UCSD-AML1 (cell line): Measurements from ENCODE around the gene CPVL.

Experiments used
- DNase-seq: peaks from one replicate; lab custom pipeline; 2025; ENCODE audit not compliant: unreplicated experiment; lab: John Stamatoyannopoulos, UW

CPVL gene

DNA sequence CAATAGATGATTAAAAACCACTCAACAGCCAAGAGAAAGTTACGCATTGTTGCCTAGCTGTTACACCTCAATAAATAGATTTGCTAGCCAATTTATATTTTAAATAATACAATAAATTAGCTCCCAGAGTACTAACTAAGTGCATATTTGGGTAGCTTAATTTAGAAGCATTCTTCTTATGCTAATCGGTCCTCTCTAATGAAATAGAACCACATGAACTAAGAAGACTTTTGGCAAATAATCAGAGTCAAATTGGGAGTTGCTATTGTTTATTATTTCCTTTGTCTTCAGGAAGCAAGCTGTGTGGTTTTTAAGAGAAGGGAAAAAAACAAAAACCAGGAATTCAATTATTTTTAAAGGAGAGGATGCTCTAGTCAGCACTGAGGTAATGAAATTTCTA is 139.2 kb downstream of the CPVL start:
- no peak for DNase-seq

DNA sequence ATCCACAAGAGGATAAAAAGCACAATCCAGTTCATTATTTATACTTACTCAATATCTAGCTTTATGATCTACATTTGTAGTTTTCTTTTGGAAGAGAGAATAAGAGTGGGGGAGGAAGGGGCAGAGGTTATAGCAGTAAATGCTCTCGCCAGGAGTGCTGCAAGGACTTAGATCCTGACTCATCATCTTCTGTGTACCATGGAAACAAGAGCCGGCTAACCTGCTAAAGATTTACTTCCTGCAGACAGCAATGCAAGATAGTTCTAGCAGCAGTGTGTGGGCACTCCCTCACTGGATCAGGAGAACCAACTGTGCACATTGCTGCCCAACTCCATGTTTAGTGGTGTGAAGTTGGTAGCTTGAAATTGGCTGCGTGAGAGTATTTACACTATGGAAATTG is 140.5 kb downstream of the CPVL start:
- DNase-seq = no peak

DNA sequence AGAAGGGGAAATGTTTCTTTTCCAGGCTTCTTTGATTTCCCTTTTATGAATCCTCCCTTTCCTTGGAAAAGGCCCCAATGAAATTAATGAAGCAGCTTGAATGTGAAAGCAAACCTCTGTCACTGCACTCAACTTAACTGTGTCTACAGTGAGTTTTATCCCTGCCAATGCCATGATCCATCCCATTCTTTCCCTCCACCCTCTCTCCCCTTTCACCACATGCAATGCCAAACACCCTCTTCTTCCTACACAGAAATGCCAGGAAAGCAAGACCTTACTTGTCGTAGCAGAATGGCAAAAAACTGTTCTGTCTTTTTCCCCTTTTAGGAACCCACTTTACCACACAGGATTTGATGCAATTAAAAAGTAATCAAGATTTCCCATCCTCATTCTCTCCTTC is 140.9 kb downstream of the CPVL start:
- DNase-seq = no peak

DNA sequence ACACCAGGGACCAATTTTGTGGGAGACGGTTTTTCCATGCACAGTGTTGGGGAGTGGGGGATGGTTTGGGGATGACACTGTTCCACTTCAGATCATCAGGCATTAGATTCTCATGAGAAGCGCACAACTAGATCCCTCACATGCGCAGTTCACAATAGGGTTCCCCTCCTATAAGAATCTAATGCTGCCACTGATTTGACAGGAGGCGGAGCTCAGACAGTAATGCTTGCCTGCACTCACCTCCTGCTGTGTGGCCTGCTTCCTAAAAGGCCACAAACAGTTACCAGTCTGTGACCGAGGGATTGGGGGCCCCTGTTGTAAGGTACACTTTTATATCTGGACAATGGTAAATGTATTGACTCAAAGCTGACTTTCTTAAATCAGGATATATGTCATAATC is 142.6 kb downstream of the CPVL start:
- DNase-seq = no peak

DNA sequence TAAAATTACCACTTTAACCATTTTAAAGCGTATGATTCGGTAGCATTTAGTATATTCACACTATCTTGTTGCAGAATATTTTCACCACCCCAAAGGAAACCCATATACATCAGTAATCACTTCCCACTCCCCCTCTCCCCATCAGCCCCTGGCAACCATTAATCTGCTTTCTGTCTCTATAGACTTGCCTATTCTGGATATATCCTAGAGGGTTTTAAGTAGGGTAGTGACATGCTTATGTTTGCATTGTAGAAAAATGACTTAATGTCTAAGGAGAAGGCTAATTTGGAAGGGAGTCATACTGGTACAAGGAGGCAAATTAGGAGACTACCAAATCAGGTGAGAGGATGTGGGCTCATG is 145.6 kb downstream of the CPVL start:
- DNase-seq = no peak

DNA sequence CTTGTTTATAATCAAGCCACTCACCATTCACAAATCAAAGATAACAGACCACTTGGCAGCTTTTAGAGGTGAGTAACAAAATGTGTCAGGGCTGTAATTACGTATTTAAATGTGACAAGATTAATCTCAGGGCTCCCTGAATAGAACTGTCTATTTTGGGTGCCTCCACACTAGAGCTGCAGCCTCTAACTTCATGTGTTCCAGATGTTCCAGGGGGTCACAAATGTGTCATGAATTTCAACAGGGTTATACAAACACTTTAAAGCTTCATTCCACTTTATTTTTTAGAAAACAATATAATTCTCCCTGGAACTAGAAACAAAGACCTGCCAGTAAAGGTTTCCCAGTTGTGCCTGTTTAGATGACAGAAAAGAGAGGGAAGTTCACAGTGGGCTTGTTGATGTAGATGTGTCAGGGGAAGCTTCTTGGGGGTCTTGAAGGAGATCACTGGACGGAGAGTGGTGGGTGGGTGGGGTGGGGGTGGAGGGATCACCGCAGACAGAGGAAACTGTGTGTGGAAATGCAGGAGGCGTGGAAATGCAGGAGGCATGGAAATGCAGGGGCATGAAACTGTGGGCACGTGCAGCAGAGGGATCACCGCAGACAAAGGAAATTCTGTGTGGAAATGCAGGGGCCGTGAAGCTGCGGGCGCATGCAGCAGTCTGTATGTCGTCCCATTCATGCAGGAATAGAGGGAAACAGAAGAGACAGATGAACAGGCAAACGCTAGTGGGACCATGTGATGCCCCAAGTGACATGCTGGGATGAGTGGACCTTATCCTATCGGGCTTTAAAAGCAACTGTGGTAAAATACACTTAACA is 146.2 kb downstream of the CPVL start:
- DNase-seq = no peak

DNA sequence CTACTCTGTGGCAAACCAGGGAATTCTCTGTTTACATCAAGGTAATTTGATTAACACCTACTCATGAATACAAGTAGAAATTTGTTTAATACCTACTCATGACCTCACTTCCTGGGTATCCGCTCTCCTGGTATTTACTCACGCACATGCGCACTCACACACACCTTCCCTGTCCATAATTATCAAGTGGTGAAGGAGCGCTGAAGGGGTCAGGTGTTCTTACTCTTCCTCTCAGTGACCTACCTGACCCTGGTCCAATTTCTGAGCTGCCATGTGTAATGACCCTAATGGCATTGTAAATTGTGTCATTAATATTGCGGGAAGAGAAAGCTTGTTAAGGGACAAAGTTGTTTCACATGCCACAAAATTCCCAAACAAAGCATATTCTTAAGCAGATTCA is 146.9 kb downstream of the CPVL start:
- DNase-seq = no peak

DNA sequence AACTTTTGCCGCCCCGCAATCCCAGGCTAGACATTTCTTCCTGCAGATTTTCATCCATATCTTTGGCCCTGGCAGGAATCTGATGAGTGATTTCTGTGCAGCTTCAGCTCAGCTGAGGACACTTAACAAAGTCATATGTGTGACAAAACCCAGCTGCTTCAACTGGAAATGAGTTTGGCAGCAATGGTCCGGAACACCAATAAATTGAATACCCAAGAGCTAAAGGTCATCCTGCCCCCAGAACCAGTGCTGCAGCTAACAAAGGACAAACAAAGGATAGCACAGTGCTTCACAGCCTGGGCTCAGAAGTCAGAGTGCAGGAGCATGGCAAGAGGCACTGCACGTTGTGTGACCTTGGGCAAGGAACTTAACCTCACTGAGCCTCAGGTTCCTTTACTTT is 148.2 kb downstream of the CPVL start:
- no peak for DNase-seq

DNA sequence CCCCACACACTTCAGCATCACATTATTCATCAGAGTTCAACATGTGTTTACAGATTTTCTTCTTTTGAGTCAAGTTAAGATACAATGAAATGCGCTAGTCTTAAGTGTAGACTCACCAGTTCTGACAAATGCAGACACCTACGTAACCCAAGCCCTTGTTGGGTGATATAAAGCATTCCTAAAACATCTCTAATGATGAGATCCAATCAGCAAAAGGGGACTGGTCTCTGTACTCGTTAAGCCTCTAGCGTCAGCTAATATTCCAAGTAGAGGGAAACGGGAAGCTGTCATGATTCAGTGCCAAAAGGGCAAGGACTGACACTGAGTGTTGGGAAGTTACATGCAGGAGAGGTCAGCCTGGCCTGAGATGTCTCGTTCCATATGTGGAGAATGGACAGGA is 149.5 kb downstream of the CPVL start:
- DNase-seq = no peak

DNA sequence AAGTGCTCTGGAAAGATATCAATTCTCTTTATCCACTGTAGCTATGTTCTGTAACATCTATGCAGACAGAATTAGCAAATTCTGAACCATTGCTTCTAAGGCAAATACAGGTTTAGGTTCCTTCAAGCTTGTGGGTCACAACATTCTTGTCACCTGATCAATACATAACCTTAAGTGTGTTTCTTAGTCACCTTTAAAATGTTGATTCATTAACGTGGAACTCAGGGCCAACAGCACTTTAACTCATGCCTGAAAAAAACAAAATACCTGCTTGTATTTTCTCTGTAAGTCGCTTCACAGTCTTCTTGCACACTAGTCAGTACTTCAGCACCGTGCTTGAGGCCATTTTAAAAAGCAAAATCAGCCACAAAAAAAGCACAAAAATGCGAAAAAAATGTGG is 153.0 kb downstream of the CPVL start:
- DNase-seq = no peak

DNA sequence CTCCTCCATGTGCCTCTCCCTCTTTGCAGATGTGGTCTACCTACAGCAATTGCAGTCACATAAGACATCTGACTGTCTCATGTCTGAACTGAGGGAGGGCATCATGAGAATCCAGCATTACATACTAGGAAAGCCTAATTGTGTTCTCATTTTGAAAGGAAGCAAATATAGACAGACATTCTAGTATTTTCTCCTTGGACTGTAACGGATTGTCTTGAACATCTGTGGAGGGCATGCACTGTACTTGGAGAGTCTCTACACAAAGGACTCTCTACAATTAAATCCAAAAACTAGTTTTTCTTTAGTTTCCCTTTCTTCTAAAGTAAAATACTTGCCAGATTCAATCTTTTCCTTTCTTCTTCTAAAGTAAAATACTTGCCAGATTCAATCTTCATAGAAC is 153.5 kb downstream of the CPVL start:
- no peak for DNase-seq

DNA sequence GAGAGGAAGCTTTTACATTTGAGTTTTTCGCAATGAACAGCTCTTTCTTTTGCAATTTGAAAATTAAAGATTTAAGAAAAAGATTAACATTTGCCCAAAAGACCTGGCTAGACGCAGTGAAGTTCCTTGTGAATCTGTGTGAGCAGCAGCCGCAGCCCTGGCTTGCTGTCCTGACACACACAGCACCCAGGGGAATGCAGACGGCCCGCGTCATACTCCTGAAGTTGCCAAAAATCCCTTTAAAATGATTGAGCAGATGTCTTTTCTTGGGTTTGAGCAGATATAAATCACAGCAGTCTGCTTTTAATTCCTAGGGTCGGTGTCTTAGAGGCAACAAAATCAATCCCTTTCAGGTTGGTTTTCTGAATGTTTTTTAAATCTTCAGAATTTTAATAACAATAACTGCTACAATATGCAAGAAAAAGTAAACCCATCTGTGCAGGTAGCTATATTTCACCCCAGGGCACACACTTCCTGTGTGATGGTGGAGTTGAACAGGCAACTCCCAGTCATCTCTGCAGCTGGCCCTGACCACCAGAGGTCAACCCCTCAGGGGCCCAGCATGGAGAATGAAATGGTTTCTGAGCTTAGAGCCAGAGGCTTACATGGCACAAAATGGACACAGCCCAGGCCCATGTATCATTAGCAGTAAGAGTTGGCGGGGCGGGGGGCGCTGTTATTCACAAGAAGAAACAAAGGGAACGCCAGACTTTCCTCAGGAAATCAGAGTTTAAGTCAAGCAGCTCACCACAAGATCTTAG is 156.0 kb downstream of the CPVL start:
- no peak for DNase-seq

DNA sequence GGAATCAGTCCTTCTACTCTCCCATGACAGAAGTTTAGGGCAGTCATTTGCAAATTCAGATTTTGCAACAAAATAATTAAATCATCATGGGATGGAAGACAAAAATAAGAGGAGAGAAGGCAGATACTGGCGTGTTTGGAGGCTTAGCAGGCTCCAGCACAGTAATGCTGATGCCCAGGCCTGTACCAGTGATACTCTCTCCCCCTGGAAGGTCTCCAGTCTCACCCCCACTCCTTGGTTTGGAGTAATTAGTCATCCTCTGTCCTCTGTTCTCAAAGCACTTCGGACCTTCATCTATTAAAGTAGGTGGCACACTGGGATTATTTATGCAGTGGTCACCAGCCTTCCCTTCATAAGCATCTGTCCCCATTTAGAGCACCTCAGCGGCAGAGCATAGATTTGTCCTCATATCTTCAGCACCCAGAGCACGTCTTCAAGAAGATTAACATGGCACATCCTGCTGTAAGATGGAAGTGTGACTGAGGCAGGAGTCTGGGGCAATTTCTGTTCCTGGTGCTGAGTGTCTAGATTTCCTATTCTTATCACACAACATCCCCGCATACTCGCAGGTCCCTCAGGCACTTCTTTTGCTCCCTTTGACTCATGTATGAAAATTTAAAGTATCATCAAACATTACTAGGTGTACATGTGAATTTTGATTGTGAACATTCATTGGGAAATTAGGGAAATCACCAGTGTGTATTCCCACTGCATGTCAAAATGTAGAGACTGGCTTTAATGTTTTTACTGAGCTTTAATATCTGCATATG is 156.9 kb downstream of the CPVL start:
- DNase-seq = no peak

DNA sequence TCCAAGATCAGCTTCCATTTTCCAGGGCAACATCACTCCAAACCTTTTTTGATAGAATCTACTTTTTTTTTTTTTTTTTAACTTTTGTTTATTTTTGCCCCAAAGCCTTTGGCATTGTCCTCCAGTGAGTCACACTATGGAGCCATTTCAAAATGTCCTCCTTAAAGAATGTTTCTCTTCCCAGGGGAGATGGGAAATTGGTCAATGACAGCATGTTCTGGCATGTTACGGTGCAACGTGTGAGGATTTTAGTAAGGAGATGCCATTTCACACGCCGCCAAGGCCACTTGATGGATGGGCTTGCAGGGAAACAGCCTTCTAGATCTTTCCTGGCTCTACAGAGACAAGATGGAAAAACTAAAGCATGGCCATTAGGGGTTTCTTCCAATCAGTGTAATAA is 157.5 kb downstream of the CPVL start:
- DNase-seq = no peak

DNA sequence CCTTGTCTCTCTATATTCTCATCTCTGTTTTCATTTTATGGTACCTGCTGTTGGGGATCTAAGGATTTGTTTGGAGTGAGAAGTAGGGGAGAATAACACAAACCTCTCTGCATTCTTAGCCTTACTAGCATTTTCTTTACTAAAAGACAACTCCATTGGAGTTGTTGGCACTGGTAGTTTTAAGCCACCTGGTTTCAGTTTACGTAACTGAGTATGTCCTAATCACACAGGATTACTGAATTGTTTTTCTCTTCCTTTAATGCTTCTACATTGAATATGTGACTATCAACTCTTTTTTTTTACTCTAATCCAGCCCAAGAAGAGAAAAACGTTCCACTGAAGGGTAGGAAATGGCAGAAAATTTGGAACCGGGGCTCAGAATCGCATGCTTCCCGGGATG is 158.2 kb downstream of the CPVL start:
- no peak for DNase-seq

DNA sequence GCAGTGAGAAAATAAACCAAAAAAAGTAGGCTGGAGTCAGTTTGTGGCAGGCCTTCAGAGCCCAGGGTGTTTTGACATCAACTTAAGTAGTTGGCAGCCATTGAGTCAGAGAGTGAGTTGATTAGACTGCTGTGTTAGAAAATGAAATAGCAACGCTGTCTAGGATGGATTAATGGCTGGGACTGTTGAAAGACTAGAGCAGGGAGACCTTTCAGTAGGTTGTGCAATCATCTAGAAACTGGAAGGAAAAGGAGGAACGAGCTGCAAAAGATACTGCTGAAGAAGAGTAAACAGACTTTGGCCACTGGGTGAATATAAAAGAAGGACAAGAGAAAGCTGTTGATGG is 159.6 kb downstream of the CPVL start:
- no peak for DNase-seq

DNA sequence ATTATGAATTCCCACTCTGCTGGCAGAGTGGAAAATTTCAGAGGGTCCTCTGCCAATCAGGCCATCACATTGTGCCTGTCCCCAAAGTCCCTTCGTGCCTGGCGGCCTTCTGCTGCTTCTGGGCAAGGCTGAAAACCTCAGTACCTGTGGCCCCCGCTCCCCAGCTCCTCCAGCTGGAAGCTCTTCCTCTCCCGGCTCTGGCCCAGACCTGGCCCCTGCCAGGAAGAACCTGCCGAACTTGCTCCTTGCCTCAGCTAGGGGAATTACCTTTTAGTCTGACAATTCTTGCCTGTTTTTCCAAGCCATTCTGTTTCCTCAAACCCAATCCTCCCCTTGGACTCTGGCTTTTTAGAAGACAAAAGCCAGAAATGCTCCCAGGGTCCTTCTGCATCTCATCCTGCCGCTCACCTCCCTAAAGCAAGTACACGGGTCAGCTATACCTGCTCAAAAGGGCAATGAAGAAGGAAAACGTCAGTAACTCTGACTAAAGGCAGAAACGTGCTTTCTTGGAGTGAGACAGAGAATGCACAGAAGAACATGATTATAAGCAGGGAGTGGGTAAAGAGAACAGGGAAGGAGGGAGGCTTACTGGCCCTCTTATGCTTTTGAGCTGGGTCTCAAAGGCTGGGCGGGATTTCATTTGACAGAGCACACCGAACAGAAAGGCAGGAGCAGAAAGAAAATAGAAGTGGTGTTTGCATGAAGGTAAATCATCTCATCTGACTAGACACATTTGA is 160.1 kb downstream of the CPVL start:
- no peak for DNase-seq

DNA sequence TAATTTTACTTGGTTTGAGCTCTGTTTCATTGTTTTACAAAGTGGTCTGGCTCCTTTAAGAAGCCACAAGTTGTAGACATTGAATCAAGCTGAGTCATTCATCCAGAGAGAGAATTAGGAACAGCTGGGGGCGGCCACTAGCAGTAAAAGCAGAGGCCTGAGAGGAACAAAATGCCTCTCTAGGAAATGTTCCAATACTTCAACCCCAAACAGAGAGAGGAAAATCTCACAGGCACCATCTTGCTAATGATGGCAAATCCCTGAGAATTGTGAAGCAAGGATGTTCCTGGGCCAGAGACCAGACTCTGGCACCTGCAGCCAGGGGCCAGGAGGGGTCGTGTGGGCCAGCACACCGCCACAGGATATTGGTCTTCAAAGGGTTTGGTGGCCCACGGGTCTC is 161.7 kb downstream of the CPVL start:
- no peak for DNase-seq

DNA sequence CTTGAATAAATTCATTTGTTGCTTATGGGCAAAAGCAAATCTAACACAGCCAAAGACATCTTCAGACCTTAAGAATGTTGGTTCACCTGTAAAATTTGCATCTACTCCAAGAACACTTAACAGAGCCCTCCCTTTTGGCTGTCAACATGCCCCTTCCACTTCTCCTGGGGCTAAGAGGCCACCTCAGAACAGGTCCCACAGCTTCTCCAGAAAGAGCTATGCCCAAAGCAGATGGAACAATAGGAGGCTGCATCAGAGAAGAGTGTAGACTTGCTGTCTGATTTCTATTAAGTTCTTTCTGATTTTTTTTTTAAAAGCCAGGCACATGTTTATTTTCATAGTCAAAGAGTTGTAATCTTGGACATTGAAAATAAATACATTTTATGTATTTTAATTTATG is 162.1 kb downstream of the CPVL start:
- no peak for DNase-seq

DNA sequence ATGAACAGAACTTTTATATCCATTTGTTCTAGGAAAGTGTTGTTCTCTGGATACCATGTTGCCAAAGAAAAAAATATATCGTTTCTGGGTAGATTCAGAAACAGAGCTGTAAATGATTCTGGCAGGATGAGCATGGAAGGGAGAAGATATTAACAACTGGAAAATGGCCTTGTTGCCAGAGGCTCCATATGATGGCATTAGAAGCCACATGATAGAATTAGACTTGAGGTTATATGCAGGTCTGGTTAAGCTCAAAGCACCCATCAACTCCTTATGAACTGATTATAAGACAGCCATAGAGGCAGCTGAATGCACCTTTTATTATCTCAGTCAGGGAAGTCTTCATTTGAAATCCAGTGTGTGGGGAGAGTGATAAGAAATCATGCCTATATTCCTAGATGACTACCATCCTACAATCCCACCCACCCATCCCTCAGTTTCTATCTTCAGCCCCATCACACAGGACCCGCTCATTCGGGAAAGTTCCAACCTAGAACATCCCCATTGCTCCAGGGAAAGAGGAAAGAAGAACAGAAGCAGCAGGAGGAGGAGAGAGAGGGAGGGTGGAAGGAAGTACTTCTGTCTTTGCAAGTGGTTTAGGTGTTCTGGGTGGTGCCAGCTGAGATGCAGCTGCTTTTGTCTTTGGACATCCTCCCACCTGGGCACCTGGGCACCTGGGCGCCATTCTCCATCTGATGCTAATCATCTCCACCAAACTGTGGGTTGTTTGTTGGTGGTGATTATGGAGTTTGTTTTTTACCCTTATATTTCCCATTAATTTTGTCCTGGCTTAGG is 162.7 kb downstream of the CPVL start:
- no peak for DNase-seq

DNA sequence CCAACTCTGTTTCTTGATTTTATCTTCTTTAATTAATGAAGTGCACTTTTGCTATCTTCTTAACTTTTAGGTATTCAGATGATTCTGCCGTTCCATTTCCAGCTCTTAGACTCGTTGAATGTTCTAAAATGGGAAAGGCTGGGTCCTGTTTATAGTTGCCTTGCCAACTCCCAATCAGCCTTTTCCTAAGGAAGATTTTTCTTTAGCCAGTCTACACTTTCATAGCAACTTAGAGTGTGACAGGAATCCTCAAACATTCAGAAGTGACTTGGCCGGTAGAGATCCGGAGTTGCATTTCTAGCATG is 165.2 kb downstream of the CPVL start:
- DNase-seq = no peak
